Germinal center (tissue), 1 donor: ENCODE measurements around the gene TH.

ENCODE experiments used
- DNase-seq: peaks from one replicate; pipeline ENCODE4 v3.0.0; 2012; ENCODE audit warnings: mixed read lengths, low spot score

TH gene

GRCh38 chr11:2171591-2172003, at the start of gene TH:
TH (minus strand) TSS chr11:2171815; CDS start chr11:2171786, 29 bp downstream.
- DNase-seq: no peak

DNA sequence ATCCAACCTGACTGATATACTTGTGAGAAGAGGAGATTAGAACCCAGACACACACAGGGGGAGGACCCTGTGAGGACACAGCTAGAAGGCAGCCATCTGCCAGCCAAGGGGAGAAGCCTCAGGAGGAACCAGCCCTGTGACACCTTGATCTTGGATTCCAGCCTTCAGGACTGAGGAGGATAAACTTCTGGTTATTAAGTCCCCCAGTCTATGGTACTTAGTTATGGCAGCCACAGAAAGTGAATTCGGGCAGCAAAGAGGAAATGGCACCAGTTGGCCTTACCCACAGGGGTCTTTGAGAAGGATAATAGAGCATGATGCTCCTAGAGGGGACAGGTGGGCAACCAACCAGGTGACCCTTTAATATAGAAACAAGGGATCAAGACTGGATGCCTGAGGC, 49.4 kb upstream of the TH start:
- DNase-seq: no peak

GRCh38 chr11:2220173-2220771, 48.7 kb upstream of the TH start:
- DNase-seq: no peak

DNA sequence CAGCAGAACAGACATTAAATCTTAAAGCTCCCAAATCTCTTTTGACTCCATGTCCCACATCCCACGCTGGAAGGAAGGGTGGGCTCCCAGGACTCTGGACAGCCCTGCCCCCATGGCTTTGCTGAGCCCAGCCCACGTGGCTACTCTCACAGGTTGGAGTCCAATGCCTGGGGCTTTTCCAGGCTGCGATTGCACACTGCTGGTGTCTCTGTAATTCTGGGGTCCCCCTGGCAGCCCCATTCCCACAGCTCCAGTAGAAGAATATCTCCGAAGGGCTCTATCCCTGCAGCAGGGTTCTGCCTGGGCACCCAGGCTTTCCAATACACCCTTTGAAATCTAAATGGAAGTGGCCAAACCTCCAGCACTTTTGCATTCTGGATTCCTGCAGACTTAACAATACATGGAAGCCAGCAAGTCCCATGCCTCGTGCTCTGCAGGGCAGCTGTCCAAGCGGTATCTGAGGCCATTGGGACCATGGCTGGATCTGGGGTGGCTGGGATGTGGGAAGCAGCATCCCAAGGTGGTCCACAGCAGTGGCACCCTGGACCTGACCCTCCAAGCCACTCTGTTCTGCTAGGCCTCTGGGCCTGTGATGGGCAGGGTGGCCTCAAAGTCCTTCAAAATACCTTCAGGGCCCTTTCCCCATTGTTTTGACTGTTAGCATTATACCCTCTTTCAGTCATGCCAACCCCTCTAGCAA, 47.9 kb upstream of the TH start:
- DNase-seq: no peak

- no peak for DNase-seq
Measured at GRCh38 chr11:2218031-2218633, 46.5 kb upstream of the TH start.

DNA sequence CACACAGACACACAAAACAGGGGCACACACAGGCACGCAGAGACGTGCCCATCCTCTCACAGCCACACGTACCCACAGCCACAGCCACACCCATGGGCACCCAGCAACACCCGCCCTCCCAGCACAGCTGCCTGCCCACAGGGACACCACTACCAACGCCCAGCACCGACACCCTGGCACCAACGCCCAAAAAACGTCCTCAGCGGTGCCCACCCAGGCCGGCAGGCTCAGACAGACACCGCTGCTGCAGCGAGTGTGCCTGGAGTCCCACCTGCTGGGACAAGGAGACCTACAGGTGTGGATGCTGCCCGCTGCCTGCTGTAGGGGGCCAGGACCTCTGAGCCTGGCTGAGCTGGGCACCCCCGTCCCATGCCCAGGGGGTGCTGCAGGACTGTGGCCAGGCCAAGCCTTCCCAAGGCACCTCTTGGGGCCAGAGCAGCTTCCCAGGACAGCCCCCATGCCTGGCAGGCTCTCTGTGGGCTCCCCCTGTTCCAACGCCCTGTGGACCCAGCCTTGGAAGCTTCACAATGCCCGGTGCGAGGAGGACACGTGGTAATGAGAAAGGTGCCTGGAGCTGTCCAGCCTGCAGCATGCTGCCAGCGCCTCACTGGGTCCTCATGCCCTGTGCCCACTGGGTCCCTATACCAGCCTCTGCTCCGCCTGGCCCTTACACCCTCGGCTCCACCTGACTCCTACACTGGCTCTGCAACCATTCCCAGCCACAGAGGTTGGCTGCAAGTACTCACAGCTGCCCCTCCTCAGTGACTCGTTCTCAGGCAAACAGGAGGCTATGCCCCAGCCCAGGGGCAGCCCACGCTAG, 45.8 kb upstream of the TH start:
- DNase-seq: no peak

GRCh38 chr11:2216400-2217064, 44.9 kb upstream of the TH start:
- no peak for DNase-seq

DNA sequence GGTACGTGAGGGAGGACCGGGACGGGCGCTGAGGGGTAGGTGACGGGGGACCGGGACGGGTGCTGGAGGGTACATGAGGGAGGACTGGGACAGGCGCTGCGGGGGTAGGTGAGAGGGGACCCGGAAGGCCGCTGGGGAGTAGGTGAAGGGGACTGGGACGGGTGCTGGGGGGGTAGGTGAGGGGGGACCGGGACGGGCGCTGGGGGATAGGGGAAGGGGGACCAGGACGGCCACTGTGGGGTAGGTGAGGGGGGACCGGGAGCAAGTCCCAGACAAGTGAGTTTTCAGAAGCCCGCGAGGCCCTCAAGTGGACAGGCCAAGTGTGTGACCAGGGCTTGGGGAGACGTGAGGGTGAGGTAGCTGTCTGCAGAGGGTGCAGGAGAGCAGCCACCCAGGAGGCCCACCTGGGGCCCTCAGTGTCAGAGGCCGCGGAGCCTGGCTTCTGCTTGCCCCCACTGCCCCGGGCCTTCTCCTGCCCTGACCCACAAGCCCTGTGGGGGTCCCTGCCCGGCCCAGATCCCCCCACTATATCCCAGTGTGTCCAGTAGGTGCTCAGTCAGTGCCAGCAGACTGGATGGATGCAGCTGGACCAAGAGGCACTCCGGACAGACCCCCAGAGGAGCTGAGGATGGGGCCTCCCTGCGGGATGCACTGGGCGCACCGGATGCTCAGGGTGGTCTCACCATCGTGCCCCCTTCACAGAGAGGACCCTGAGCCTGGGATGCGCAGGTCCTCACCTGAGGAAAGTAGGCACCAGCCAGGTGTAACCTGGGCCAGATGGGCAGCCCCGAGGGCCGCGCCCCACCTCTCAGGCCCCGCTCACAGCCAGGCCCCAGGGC, 44.2 kb upstream of the TH start:
- no peak for DNase-seq

- DNase-seq: no peak
Measured at GRCh38 chr11:2215230-2215560, 43.6 kb upstream of the TH start.

DNA sequence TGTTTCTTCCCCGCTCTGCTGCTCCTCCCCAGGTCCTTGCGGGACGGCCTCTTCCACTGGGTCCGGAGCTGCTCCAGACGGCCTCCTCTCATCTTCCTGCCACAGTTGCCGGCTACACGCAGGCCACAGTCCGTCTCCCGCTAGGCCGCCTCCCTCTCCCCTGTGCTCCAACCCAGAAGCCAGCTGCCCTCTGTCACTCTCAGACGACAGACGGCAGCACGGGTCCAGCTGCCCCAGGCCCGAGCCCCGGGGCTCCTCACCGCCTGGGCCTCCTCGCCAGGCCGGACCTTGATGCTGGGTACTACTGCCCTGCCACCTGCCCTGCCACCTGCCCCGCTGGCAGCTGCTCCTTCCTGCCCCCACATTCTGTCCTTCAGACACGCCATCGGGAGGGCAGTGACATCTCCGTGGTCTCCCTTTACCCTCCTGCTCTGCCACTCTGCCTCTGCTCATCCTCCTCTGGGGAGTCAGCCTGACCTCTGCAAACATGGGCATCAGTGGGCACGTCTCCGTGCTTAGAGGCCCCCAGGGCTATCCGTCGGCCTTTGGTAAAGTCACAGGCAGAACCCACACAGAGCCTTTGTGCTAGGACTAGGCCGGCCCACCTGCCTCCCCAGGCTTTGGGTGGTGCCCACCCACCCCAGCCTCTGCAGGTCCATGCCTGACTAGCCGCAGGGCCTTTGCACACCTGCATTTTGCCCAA, 43.1 kb upstream of the TH start:
- DNase-seq: no peak

DNA sequence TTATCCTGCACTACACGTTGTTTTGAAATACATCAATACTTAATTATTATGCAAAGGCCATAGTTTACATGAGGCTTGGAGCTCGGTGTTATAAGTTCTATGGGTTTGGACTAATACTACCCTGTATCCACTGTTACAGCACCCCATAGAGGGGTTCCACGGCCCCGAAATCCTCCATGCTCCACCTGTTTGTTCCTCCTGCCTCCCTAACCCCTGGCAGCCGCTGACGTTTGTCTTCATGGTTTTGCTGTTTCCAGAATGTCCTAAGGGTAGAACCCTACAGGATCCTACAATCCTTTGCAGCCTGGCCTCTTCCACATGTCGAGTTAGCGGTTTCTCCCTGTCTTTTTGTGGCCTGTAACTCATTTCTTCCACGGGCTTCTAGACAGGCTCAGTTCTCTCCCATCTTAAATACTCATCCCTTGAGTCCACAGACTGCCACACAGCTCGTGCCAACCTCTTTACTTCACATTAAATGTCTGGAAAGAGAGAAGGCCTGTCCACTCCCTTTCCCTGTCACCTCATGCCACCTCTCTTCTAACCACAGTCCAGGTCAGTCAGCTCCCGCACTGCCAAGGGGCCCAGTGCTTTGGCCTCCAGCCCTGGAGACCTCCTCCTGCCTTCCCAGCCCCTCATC, 42.4 kb upstream of the TH start:
- no peak for DNase-seq

DNA sequence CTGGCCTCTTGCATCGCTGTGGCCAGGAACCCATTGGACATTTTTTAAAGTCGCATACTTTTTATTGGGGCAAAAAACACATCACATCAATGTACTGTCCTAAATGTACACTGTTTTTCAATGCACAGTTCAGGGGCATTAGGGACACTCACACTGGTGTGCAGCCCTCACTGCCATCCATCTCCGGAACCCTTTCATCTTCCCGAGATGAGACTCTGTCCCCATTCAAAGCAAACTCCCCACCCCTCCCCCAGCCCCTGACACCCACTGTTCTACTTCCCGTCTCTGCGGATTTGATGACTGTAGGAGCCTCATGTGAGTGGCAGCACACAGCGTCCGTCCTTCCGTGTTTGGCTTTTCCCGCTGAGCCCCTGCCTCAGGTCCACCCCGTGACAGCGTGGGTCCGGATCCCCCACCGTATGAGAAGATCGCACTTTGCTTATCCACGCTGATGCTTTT, 41.8 kb upstream of the TH start:
- DNase-seq: no peak

DNA sequence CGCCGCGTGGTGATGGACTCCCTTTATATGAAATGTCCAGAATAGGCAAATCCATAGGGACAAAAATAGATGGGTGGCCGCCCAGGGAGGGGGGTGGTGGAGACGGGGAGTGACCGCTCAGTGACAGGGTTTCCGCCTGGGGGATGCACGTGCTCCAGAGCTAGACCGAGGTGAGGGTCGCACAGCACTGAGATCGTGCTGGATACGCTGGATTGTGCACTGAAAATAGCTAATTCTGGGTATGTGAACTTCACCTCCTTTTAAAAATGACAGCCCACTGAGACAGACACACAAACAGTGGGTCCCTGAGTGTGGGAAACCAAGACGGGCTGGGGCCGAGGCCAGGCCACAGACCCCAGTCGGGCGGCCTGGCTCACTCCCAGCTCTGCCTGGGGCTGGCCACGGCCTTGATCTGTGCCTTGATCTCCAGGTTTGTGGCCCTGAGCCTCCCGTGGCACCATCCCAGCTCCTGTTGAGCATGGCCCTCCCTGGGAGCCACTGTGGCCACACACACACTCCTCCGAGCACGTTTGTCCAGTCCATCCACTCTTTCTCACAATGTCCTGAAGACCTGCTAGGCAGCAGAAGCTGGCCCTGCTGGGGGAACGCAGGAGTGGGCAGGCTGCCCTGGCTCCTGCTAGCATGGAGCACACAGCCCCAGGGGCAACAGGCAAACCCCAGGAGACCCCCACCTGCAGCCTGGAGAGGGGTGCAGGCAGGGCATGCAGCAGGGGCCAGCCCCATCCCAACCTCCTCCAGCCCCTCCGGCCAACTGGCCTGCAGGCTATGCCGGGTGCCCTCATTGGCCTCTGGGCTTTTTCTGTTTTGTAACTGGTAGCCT, 41.0 kb upstream of the TH start:
- no peak for DNase-seq

- DNase-seq: no peak
Measured at GRCh38 chr11:2211113-2211971, 39.7 kb upstream of the TH start.

DNA sequence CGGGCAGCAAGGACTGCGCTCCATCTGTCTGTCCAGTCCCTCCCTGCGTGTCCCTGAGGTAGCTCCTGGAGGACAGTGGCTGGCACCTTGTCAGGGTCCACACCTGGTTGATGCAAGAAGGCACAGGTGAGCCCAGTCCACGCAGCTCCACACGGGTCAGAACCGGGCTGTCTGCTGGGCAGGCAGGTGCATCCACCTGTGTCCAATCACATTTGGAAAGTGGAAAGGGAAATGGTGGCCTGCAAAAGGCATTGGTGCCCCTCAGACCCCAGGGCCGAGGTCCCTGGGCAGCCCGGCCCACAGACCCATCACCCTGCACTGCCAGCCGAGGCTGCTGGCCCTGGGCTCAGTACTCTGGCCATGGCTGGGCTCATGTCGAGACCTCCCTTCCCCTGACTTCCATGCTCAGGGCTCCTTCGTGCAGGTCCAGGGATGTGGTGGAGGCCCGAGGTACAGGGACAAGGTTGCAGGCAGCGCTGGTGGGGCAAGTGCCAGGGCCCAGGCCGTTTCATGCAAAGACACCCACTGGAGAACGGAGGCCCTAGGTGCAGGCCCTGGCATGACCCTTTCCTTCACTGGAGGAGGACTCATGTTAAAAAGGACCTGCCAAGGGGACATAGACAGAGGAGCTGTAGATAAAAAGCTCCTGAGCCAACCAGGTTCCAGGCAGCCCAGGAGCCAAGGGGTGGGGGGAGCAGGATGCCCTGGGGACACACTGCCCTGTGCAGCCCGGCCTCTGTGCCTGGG, 38.9 kb upstream of the TH start:
- no peak for DNase-seq

DNA sequence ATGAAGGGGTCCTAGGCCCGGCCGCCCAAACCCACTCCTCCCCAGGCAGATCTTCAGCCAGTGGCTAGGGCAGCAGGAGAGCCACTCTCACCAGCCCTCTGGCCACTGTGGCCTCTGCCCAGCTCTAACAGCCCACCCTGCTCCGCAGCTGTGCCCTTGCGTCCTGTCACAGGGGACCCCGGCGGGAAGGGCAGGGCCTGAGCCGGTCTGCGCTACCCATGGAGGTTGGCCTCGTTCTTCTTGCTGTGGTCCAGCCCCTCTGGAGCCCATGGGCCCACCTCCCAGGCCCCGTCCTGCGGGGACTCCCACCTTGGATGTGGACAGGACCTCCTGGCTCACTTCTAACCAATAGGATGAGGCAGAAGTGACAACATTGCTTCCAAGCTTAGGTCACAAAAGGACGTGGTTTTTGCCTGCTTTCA, 38.3 kb upstream of the TH start:
- DNase-seq: no peak

DNA sequence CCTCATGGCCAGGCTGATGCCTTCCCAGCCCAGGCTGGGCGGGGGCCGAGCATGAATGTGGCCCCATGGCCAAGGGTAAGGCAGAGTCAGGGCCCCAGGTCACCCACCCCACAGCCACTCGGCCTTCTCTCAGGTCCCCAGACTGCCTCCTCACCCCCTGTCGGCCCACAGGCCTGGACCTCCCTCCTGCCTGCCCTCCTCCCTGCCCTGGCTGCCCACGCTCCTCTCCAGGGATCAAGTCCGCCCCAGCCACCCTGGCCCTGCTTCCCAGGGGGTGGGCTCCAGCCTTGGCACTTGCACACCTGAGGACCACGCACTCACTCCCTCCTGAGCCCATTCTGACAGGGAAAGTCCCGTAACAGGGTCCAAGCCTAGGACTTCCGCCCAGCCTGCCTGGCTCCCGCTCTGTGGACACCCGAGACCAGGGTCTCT, 37.8 kb upstream of the TH start:
- DNase-seq: no peak
